Measurements from ENCODE around the gene NECAB3.

The NECAB3 gene

GRCh38 chr20:33697129-33697528, 22.9 kb upstream of the NECAB3 start:
- Histone ChIP-seq H3K4me3 (ENCODE audit: low read depth in 1 of 5, low read length in 5 of 5) (no peak overlapping the region), H3K27me3 (ENCODE audit: control insufficient read depth in 5 of 5, insufficient read depth in 4 of 5, low read length in 5 of 5) (no peaks in the 10 kb centered on the region), H3K4me1 (ENCODE audit: control insufficient read depth in 5 of 5, insufficient read depth in 5 of 5, low read length in 5 of 5) (peaks cover 0 to 20% (median 7%) of the 10 kb centered on the region in 5 donors), H3K27ac (ENCODE audit: low read depth, low read length) (no peak overlapping the region), H3K9me3 (ENCODE audit: control insufficient read depth in 5 of 5, low read length in 5 of 5) (no peaks in the 10 kb centered on the region), H3K9ac (ENCODE audit: low read length in 5 of 5) (peak overlapping the region in 1 of 5 donors; percentile 10), H3K36me3 (ENCODE audit: control insufficient read depth in 5 of 5, insufficient read depth in 5 of 5, low read length in 5 of 5) (no peaks in the 10 kb centered on the region)

- H3K9ac ChIP-seq (ENCODE audit: low read length in 5 of 5): no peak overlapping the region
- H3K4me3 ChIP-seq (ENCODE audit: low read depth in 1 of 5, low read length in 5 of 5): no peak overlapping the region
- H3K36me3 ChIP-seq (ENCODE audit: control insufficient read depth in 5 of 5, insufficient read depth in 5 of 5, low read length in 5 of 5): no peaks in the 10 kb centered on the region
- peaks cover 0 to 20% (median 7%) of the 10 kb centered on the region in 5 donors for H3K4me1 ChIP-seq (ENCODE audit: control insufficient read depth in 5 of 5, insufficient read depth in 5 of 5, low read length in 5 of 5)
- H3K27ac ChIP-seq (ENCODE audit: low read depth, low read length): no peak overlapping the region
- H3K9me3 ChIP-seq (ENCODE audit: control insufficient read depth in 5 of 5, low read length in 5 of 5): no peaks in the 10 kb centered on the region
- H3K27me3 ChIP-seq (ENCODE audit: control insufficient read depth in 5 of 5, insufficient read depth in 4 of 5, low read length in 5 of 5): no peaks in the 10 kb centered on the region
These were observed 22.2 kb upstream of the NECAB3 start for GRCh38 chr20:33696448-33696847.

- Histone ChIP-seq H3K9ac (ENCODE audit: low read length in 5 of 5) (no peak overlapping the region), H3K36me3 (ENCODE audit: control insufficient read depth in 5 of 5, insufficient read depth in 5 of 5, low read length in 5 of 5) (no peaks in the 10 kb centered on the region), H3K27ac (ENCODE audit: low read depth, low read length) (no peak overlapping the region), H3K4me3 (ENCODE audit: low read depth in 1 of 5, low read length in 5 of 5) (no peak overlapping the region), H3K9me3 (ENCODE audit: control insufficient read depth in 5 of 5, low read length in 5 of 5) (no peaks in the 10 kb centered on the region), H3K4me1 (ENCODE audit: control insufficient read depth in 5 of 5, insufficient read depth in 5 of 5, low read length in 5 of 5) (peaks cover 0 to 20% (median 7%) of the 10 kb centered on the region in 5 donors), H3K27me3 (ENCODE audit: control insufficient read depth in 5 of 5, insufficient read depth in 4 of 5, low read length in 5 of 5) (no peaks in the 10 kb centered on the region)
These were observed 20.4 kb upstream of the NECAB3 start for GRCh38 chr20:33694639-33695012.

GRCh38 chr20:33693741-33694638, 19.8 kb upstream of the NECAB3 start:
- no peaks in the 10 kb centered on the region for H3K27me3 ChIP-seq (ENCODE audit: control insufficient read depth in 5 of 5, insufficient read depth in 4 of 5, low read length in 5 of 5)
- H3K27ac ChIP-seq (ENCODE audit: low read depth, low read length): no peak overlapping the region
- H3K4me3 ChIP-seq (ENCODE audit: low read depth in 1 of 5, low read length in 5 of 5): no peak overlapping the region
- no peaks in the 10 kb centered on the region for H3K9me3 ChIP-seq (ENCODE audit: control insufficient read depth in 5 of 5, low read length in 5 of 5)
- peak overlapping the region in 1 of 5 donors; percentile 32 for H3K9ac ChIP-seq (ENCODE audit: low read length in 5 of 5)
- no peaks in the 10 kb centered on the region for H3K36me3 ChIP-seq (ENCODE audit: control insufficient read depth in 5 of 5, insufficient read depth in 5 of 5, low read length in 5 of 5)
- peaks cover 0 to 20% (median 7%) of the 10 kb centered on the region in 5 donors for H3K4me1 ChIP-seq (ENCODE audit: control insufficient read depth in 5 of 5, insufficient read depth in 5 of 5, low read length in 5 of 5)

GRCh38 chr20:33693289-33693688, 19.1 kb upstream of the NECAB3 start:
- H3K27me3 ChIP-seq (ENCODE audit: control insufficient read depth in 5 of 5, insufficient read depth in 4 of 5, low read length in 5 of 5): no peaks in the 10 kb centered on the region
- no peaks in the 10 kb centered on the region for H3K9me3 ChIP-seq (ENCODE audit: control insufficient read depth in 5 of 5, low read length in 5 of 5)
- no peaks in the 10 kb centered on the region for H3K36me3 ChIP-seq (ENCODE audit: control insufficient read depth in 5 of 5, insufficient read depth in 5 of 5, low read length in 5 of 5)
- no peak overlapping the region for H3K27ac ChIP-seq (ENCODE audit: low read depth, low read length)
- H3K9ac ChIP-seq (ENCODE audit: low read length in 5 of 5): no peak overlapping the region
- peaks cover 0 to 20% (median 7%) of the 10 kb centered on the region in 5 donors for H3K4me1 ChIP-seq (ENCODE audit: control insufficient read depth in 5 of 5, insufficient read depth in 5 of 5, low read length in 5 of 5)
- no peak overlapping the region for H3K4me3 ChIP-seq (ENCODE audit: low read depth in 1 of 5, low read length in 5 of 5)

GRCh38 chr20:33689973-33690372, 15.7 kb upstream of the NECAB3 start:
- Histone ChIP-seq H3K4me1 (ENCODE audit: control insufficient read depth in 5 of 5, insufficient read depth in 5 of 5, low read length in 5 of 5) (peaks cover 4 to 27% (median 20%) of the 10 kb centered on the region in 5 donors), H3K36me3 (ENCODE audit: control insufficient read depth in 5 of 5, insufficient read depth in 5 of 5, low read length in 5 of 5) (no peaks in the 10 kb centered on the region), H3K27me3 (ENCODE audit: control insufficient read depth in 5 of 5, insufficient read depth in 4 of 5, low read length in 5 of 5) (no peaks in the 10 kb centered on the region), H3K27ac (ENCODE audit: low read depth, low read length) (no peak overlapping the region), H3K4me3 (ENCODE audit: low read depth in 1 of 5, low read length in 5 of 5) (no peak overlapping the region), H3K9me3 (ENCODE audit: control insufficient read depth in 5 of 5, low read length in 5 of 5) (no peaks in the 10 kb centered on the region), H3K9ac (ENCODE audit: low read length in 5 of 5) (no peak overlapping the region)

- Histone ChIP-seq H3K36me3 (ENCODE audit: control insufficient read depth in 5 of 5, insufficient read depth in 5 of 5, low read length in 5 of 5) (no peaks in the 10 kb centered on the region), H3K9me3 (ENCODE audit: control insufficient read depth in 5 of 5, low read length in 5 of 5) (no peaks in the 10 kb centered on the region), H3K9ac (ENCODE audit: low read length in 5 of 5) (no peak overlapping the region), H3K4me1 (ENCODE audit: control insufficient read depth in 5 of 5, insufficient read depth in 5 of 5, low read length in 5 of 5) (peaks cover 4 to 30% (median 23%) of the 10 kb centered on the region in 5 donors), H3K27me3 (ENCODE audit: control insufficient read depth in 5 of 5, insufficient read depth in 4 of 5, low read length in 5 of 5) (no peaks in the 10 kb centered on the region), H3K27ac (ENCODE audit: low read depth, low read length) (no peak overlapping the region), H3K4me3 (ENCODE audit: low read depth in 1 of 5, low read length in 5 of 5) (no peak overlapping the region)
These were observed 15.3 kb upstream of the NECAB3 start for GRCh38 chr20:33689493-33689892.

- H3K27me3 ChIP-seq (ENCODE audit: control insufficient read depth in 5 of 5, insufficient read depth in 4 of 5, low read length in 5 of 5): no peaks in the 10 kb centered on the region
- peaks cover 4 to 31% (median 19%) of the 10 kb centered on the region in 5 donors for H3K4me1 ChIP-seq (ENCODE audit: control insufficient read depth in 5 of 5, insufficient read depth in 5 of 5, low read length in 5 of 5)
- H3K9ac ChIP-seq (ENCODE audit: low read length in 5 of 5): no peak overlapping the region
- no peaks in the 10 kb centered on the region for H3K36me3 ChIP-seq (ENCODE audit: control insufficient read depth in 5 of 5, insufficient read depth in 5 of 5, low read length in 5 of 5)
- H3K4me3 ChIP-seq (ENCODE audit: low read depth in 1 of 5, low read length in 5 of 5): no peak overlapping the region
- H3K27ac ChIP-seq (ENCODE audit: low read depth, low read length): no peak overlapping the region
- H3K9me3 ChIP-seq (ENCODE audit: control insufficient read depth in 5 of 5, low read length in 5 of 5): no peaks in the 10 kb centered on the region
These were observed 14.8 kb upstream of the NECAB3 start for GRCh38 chr20:33688938-33689424.

- no peaks in the 10 kb centered on the region for H3K36me3 ChIP-seq (ENCODE audit: control insufficient read depth in 5 of 5, insufficient read depth in 5 of 5, low read length in 5 of 5)
- H3K4me1 ChIP-seq (ENCODE audit: control insufficient read depth in 5 of 5, insufficient read depth in 5 of 5, low read length in 5 of 5): peaks cover 4 to 27% (median 19%) of the 10 kb centered on the region in 5 donors
- H3K27ac ChIP-seq (ENCODE audit: low read depth, low read length): no peak overlapping the region
- no peaks in the 10 kb centered on the region for H3K9me3 ChIP-seq (ENCODE audit: control insufficient read depth in 5 of 5, low read length in 5 of 5)
- H3K9ac ChIP-seq (ENCODE audit: low read length in 5 of 5): no peak overlapping the region
- H3K27me3 ChIP-seq (ENCODE audit: control insufficient read depth in 5 of 5, insufficient read depth in 4 of 5, low read length in 5 of 5): no peaks in the 10 kb centered on the region
- H3K4me3 ChIP-seq (ENCODE audit: low read depth in 1 of 5, low read length in 5 of 5): no peak overlapping the region
These were observed 14.0 kb upstream of the NECAB3 start for GRCh38 chr20:33687993-33688937.

All from subcutaneous abdominal adipose tissue (tissue), 5 donors.